ENCODE measurements around the gene TCIRG1.
"Not testable (repeated sequence)": the region's sequence is repeated elsewhere in the genome, so short reads cannot be mapped to it uniquely, and the experiment has no call there.

Gene TCIRG1

GRCh38 chr11:68092411-68092810 lies 53.6 kb downstream of the TCIRG1 start:
- no peak for DNase-seq

- not testable (repeated sequence) for DNase-seq
These were observed 54.1 kb downstream of the TCIRG1 start for GRCh38 chr11:68092946-68093345.

- no peak for DNase-seq
These were observed 54.7 kb downstream of the TCIRG1 start for GRCh38 chr11:68093565-68093964.

GRCh38 chr11:68096962-68097361 lies 58.1 kb downstream of the TCIRG1 start:
- no peak for DNase-seq

GRCh38 chr11:68099057-68099456 lies 60.2 kb downstream of the TCIRG1 start:
- DNase-seq: no peak

GRCh38 chr11:68099474-68100405 lies 60.9 kb downstream of the TCIRG1 start:
- no peak for DNase-seq
